ENCODE data around the gene MSMP. TPM values are rescaled to one million over a fixed set of nuclear protein-coding genes. Genes with fewer than 3 reads are reported as not detected.

MSMP gene
- total RNA-seq, 1 experiment from 2014 or later, result not detected

- DNase-seq (ENCODE audit: low read depth in 1 of 2, low spot score in 2 of 2), result no peak
- peak overlapping the region; percentile 73 for H3K27ac ChIP-seq
- H3K27me3 ChIP-seq (replicated peaks), result no peaks in the 10 kb centered on the region
- H3K4me1 ChIP-seq (replicated peaks), result peaks cover 52% of the 10 kb centered on the region
- H3K36me3 ChIP-seq, result peaks cover 40% of the 10 kb centered on the region
- peak overlapping the region; percentile 52 for H3K4me3 ChIP-seq
- no peaks in the 10 kb centered on the region for H3K9me3 ChIP-seq (replicated peaks)
Observed at GRCh38 chr9:35731415-35732184, 22.5 kb downstream of the MSMP start.

GRCh38 chr9:35730486-35730854 lies 23.6 kb downstream of the MSMP start:
- H3K36me3 ChIP-seq, result peaks cover 39% of the 10 kb centered on the region
- peak overlapping the region; percentile 52 for H3K4me3 ChIP-seq
- peaks cover 53% of the 10 kb centered on the region for H3K4me1 ChIP-seq (replicated peaks)
- no peaks in the 10 kb centered on the region for H3K9me3 ChIP-seq (replicated peaks)
- H3K27me3 ChIP-seq (replicated peaks), result no peaks in the 10 kb centered on the region
- DNase-seq (ENCODE audit: low read depth in 1 of 2, low spot score in 2 of 2), result no peak
- H3K27ac ChIP-seq, result peak overlapping the region; percentile 73; the same call in 1 of the 2 replicates

GRCh38 chr9:35729700-35730485 lies 24.2 kb downstream of the MSMP start:
- peak; percentile 48 to 68 for DNase-seq (ENCODE audit: low read depth in 1 of 2, low spot score in 2 of 2)
- Histone ChIP-seq H3K36me3 (peaks cover 39% of the 10 kb centered on the region), H3K27ac (peak overlapping the region; percentile 73), H3K27me3 (replicated peaks) (no peaks in the 10 kb centered on the region), H3K4me3 (peak overlapping the region; percentile 26), H3K9me3 (replicated peaks) (no peaks in the 10 kb centered on the region), H3K4me1 (replicated peaks) (peaks cover 53% of the 10 kb centered on the region)

- H3K27ac ChIP-seq, result peak overlapping the region; percentile 67
- peak overlapping the region; percentile 26 for H3K4me3 ChIP-seq
- peaks cover 53% of the 10 kb centered on the region for H3K4me1 ChIP-seq (replicated peaks)
- no peaks in the 10 kb centered on the region for H3K27me3 ChIP-seq (replicated peaks)
- H3K36me3 ChIP-seq, result peaks cover 46% of the 10 kb centered on the region
- H3K9me3 ChIP-seq (replicated peaks), result no peaks in the 10 kb centered on the region
- DNase-seq (ENCODE audit: low read depth in 1 of 2, low spot score in 2 of 2), result no peak
Observed at GRCh38 chr9:35729101-35729500, 25.0 kb downstream of the MSMP start.

- H3K27ac ChIP-seq, result peak overlapping the region; percentile 98
- peaks cover 51% of the 10 kb centered on the region for H3K36me3 ChIP-seq
- no peaks in the 10 kb centered on the region for H3K27me3 ChIP-seq (replicated peaks)
- H3K4me1 ChIP-seq (replicated peaks), result peaks cover 48% of the 10 kb centered on the region
- DNase-seq (ENCODE audit: low read depth in 1 of 2, low spot score in 2 of 2), result peak; percentile 82 to 90
- peak overlapping the region; percentile 15 for H3K4me3 ChIP-seq
- H3K9me3 ChIP-seq (replicated peaks), result no peaks in the 10 kb centered on the region
Observed at GRCh38 chr9:35728041-35728971, 25.8 kb downstream of the MSMP start.

- H3K27me3 ChIP-seq (replicated peaks), result no peaks in the 10 kb centered on the region
- H3K9me3 ChIP-seq (replicated peaks), result no peaks in the 10 kb centered on the region
- peak overlapping the region; percentile 15 for H3K4me3 ChIP-seq
- H3K4me1 ChIP-seq (replicated peaks), result peaks cover 44% of the 10 kb centered on the region
- H3K36me3 ChIP-seq, result peaks cover 56% of the 10 kb centered on the region
- H3K27ac ChIP-seq, result peak overlapping the region; percentile 98
- DNase-seq (ENCODE audit: low read depth in 1 of 2, low spot score in 2 of 2), result no peak
Observed at GRCh38 chr9:35727676-35728040, 26.4 kb downstream of the MSMP start.

- DNase-seq (ENCODE audit: low read depth in 1 of 2, low spot score in 2 of 2), result peak in 1 of 2 experiments; percentile 3
- H3K36me3 ChIP-seq, result peaks cover 63% of the 10 kb centered on the region
Observed at GRCh38 chr9:35726931-35727330, 27.1 kb downstream of the MSMP start.

GRCh38 chr9:35725362-35725761 lies 28.7 kb downstream of the MSMP start:
- no peak overlapping the region for H3K27ac ChIP-seq
- peaks cover 76% of the 10 kb centered on the region for H3K36me3 ChIP-seq
- no peak overlapping the region for H3K4me3 ChIP-seq
- peaks cover 36% of the 10 kb centered on the region for H3K4me1 ChIP-seq (replicated peaks)
- no peaks in the 10 kb centered on the region for H3K27me3 ChIP-seq (replicated peaks)
- no peaks in the 10 kb centered on the region for H3K9me3 ChIP-seq (replicated peaks)
- DNase-seq (ENCODE audit: low read depth in 1 of 2, low spot score in 2 of 2), result no peak

More at GRCh38 chr9:35726931-35727330, 27.1 kb downstream of the MSMP start:
- Histone ChIP-seq H3K4me3 (no peak overlapping the region), H3K4me1 (replicated peaks) (peaks cover 44% of the 10 kb centered on the region), H3K9me3 (replicated peaks) (no peaks in the 10 kb centered on the region), H3K27ac (peak overlapping the region; percentile 98), H3K27me3 (replicated peaks) (no peaks in the 10 kb centered on the region)

GRCh38 chr9:35723908-35724307 lies 30.2 kb downstream of the MSMP start:
- Histone ChIP-seq H3K4me1 (replicated peaks) (peaks cover 23% of the 10 kb centered on the region), H3K27ac (no peak overlapping the region), H3K9me3 (replicated peaks) (no peaks in the 10 kb centered on the region), H3K27me3 (replicated peaks) (no peaks in the 10 kb centered on the region), H3K4me3 (no peak overlapping the region), H3K36me3 (peaks cover 85% of the 10 kb centered on the region)
- no peak for DNase-seq (ENCODE audit: low read depth in 1 of 2, low spot score in 2 of 2)

GRCh38 chr9:35723426-35723825 lies 30.6 kb downstream of the MSMP start:
- H3K4me3 ChIP-seq, result no peak overlapping the region
- H3K27me3 ChIP-seq (replicated peaks), result no peaks in the 10 kb centered on the region
- peaks cover 19% of the 10 kb centered on the region for H3K4me1 ChIP-seq (replicated peaks)
- DNase-seq (ENCODE audit: low read depth in 1 of 2, low spot score in 2 of 2), result no peak
- peaks cover 89% of the 10 kb centered on the region for H3K36me3 ChIP-seq
- H3K9me3 ChIP-seq (replicated peaks), result no peaks in the 10 kb centered on the region
- no peak overlapping the region for H3K27ac ChIP-seq

- Histone ChIP-seq H3K9me3 (replicated peaks) (no peaks in the 10 kb centered on the region), H3K4me1 (replicated peaks) (no peaks in the 10 kb centered on the region), H3K27ac (no peak overlapping the region), H3K27me3 (replicated peaks) (no peaks in the 10 kb centered on the region), H3K36me3 (peaks cover 93% of the 10 kb centered on the region), H3K4me3 (no peak overlapping the region)
- no peak for DNase-seq (ENCODE audit: low read depth in 1 of 2, low spot score in 2 of 2)
Observed at GRCh38 chr9:35719546-35719945, 34.5 kb downstream of the MSMP start.

GRCh38 chr9:35718721-35719511 lies 35.2 kb downstream of the MSMP start:
- no peak overlapping the region for H3K27ac ChIP-seq
- DNase-seq (ENCODE audit: low read depth in 1 of 2, low spot score in 2 of 2), result no peak

More at GRCh38 chr9:35718721-35719511, 35.2 kb downstream of the MSMP start:
- Histone ChIP-seq H3K4me3 (no peak overlapping the region), H3K27me3 (replicated peaks) (no peaks in the 10 kb centered on the region), H3K36me3 (peaks cover 93% of the 10 kb centered on the region), H3K9me3 (replicated peaks) (no peaks in the 10 kb centered on the region), H3K4me1 (replicated peaks) (no peaks in the 10 kb centered on the region)

Measured in SJSA1 (cell line).